Measurements from ENCODE around the gene RFPL3.
"Not testable (repeated sequence)": the region's sequence is repeated elsewhere in the genome, so short reads cannot be mapped to it uniquely, and the experiment has no call there.

Gene RFPL3

DNA sequence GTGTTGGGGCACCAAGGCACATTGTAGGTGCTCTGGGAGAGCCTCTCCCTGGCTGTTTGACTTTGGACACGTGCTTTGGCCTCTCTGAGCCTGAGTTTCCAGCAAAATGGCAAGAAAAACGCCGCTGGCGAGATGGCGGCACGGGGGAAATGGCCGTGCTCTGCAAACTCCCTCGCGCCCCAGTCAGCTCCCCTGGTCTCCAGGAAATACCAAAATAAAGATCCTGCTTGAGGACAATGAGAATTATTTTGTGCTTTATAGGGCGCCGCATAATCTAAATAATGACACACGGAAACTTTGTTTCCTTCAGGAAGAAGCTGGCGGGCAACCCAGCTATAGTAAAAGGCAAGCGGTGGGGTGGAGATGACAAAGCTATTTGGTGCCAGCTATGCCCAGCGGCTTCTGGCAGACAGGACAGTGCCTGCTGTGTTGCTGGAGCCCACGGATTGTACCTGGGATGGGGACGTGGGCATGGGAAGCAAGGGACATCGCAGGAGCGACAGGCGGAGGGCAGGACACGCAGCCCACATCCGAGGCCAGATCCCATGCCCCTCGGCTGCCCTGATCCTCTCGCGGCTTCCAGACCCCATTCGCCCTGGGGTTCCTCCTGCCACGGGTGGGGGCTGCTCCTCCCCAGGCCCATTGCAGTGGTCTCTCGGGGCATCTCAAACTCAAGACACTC lies 26.3 kb upstream of the RFPL3 start:
- no peak for DNase-seq (ENCODE audit: low read depth)

DNA sequence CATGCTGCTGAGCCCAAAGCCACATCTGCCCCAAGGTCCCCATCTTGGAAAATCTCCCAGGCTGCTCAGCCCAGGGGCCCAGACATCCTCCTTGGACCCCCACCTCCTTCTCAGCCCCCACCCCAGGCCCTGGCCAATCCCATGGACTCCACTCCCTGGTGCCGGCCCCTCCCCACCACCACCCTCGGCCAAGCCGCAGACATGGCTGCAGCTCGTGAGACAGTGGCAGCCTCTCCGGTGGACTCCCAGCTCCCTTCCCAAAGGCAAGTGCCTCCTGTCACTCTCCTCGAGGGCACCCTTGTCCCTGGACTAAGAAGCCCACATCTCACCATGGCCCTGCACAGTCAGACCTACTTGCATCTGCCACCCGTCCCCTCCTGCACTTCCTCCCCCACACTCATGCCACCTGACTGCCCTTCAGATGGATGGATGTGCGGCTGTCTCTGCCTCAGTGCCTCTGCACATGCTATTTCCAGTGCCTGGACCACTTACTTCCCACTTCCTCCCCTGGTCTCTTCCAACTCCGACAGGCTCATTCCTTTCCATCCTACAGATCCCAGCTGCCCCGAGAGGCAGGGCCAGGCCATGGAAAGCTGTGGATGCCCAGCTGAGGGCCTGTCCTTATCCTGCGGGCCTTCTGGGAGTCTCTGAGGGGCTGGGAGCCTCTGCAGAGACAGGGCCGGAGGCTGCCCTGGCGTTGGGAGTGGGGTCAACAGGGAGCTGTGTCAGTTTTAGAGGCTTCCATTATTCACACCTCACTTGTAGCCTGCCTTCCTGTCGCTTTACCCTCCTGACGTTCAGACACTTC lies 25.5 kb upstream of the RFPL3 start:
- no peak for DNase-seq (ENCODE audit: low read depth)

DNA sequence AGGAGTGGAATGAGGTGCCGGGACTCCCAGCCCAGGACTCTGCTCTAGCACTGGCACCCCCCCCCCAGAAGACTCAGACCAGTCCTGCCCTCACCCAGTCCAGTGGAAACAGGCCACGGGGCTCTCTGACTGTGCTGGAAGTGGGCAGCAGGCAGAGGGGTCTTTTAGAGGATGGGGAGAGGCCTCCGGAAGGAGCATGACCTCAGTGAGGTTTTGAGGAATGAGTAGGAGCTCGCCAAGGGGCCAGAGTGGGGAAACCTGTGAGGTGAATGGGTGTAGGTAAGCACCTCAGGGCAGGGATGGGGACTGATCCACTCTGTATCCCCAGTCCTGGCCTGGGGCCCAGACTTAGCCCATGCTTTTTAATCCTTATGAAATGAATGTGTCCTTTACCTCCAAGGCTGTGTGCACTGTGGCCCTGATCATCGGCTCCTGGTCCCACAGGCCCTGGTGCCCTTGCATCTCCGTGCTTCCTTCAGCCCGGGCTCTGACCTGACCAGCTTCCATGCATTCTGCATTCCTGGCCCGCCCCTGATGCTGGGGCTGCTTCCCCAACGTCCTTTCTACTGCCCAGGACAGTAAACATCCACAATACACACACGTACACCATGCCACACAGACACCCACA lies 24.4 kb upstream of the RFPL3 start:
- DNase-seq (ENCODE audit: low read depth): no peak

DNA sequence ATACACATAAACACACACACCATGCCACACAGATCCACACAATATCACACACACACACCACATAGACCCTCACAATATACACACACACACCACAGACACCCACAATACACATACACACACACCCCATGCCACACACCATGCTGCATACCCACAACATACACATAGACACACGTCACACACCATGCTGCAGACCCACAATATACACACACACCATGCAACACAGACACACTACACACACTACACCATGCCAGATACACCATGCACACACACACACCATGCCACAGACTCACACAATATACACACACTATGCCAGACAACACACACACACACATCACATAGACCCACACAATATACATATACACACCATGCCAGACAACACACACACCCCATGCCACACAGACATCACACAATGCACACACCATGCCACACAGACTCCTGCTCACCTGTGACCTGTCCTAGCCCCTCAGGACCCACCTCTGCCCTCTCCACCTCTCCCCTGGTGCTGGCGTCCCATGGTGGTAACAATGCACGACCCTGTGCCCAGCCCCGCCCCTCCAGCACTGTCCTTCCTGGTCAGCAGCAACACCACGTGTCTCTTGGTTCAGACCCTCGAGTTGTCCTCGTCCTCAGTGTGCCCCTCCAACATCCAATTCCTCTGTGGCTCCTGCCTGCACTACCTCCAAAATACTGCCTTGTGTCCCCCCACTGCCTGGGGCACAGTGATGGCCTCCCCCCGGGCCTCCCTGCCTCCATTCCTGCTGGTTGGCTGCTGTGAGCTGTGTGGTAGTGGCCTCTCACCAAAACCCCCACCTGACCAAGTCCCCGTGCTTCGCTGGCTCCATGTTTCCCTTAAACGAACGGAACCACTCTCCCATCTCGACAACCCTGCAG lies 23.7 kb upstream of the RFPL3 start:
- no peak for DNase-seq (ENCODE audit: low read depth)

DNA sequence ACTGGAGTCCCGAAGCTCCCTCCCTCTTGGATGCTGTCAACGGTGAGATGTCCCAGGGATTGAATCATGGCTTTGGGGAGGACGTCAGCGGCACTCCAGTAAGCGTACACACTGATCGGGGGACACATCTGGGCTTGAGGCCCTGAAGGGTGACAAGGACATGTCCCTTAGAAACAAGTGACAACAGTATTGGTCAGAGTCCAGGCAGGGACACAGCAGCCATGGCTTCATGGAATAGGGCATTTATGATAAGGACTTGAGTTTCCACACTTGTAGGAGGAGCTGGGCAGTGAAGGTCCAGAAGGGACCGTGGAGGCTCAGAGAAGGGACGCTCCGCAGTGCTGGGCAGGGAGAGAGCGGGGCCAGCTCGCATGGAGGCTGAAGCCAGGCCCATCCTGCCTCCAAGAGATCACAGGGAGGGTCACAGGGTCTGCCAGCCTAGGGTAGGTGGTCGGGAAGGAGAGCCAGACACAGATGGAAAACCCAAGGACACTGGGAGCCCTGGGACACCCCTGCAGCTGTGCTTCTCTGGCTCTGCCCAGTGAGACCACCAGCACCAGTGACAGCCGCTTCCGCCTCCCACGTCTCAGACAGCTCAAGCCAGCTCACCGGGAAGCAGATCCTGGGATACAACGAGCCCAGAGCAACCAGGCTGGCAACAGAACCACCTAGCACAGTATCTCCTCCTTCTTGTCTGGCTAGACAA lies 22.9 kb upstream of the RFPL3 start:
- DNase-seq (ENCODE audit: low read depth): no peak

DNA sequence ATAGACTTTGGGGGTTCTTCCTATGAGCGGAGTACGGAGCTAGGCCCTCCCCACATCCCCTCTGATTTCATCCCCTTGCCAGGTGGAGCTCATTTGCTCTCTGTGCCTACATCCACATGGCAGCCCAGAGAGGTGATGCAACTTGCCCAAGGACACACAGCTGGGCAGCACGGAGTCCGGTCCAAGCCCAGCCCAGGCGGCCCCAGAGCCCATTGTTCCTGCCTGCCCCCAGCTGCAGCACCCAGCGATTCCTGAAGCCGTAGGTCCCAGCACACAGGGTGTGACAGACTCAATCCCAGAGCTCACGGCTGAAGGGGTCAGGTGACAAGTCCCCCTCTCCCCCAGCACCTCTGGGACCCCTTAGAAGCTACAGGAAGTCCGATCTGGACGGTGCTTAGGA lies 22.2 kb upstream of the RFPL3 start:
- no peak for DNase-seq (ENCODE audit: low read depth)

DNA sequence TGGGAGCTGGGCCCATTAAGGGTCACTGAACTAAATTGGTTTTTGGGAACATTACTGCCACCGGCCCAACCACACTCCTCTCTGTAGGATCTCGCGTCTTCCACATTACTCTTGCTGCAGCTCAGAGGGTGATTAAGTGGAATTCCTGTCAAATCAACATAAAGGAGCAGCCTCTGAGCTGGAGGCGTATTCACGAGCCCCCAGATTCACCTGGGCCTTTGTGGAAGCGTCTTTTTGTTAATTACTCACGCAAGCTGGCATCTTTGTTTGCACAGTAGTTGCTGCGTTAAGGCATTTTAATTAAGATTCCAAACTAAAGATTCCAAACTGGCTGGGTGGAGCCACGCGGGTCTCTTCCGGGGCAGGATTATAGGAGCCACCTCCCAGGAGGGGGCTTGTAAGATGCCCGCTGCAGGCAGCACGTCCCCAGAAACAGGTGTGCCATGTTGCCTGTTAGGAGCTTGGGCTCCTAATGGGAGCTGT lies 21.5 kb upstream of the RFPL3 start:
- no peak for DNase-seq (ENCODE audit: low read depth)

DNA sequence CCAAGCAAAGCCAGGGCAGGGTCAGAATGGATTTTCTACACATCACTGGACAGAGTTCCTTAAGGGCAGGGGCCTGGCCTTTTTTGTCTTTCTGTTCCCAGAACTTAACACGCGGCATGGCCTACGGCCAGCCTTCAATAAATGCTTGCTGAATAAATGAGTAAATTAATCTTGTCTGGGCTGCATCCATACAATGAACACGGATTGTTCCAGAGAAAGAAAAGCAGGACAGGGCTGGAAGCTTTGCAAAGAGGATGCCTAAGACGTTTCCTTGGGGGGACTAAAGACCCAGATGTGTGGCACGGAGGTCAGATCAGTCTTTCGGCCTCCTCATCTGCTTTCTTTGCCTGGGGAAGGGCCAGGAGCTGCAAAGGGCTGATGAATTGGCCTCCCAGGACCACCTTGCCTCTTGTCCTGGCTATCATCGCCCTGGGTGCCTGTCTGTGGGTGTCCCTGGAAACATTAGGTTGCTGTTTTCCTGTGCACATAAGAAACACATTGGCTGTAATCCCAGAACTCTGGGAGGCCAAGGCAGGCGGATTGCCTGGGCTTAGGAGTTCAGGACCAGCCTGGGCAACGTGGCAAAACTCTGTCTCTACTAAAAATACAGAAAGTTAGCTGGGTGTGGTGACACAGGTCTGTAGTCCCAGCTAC lies 20.8 kb upstream of the RFPL3 start:
- no peak for DNase-seq (ENCODE audit: low read depth)

DNA sequence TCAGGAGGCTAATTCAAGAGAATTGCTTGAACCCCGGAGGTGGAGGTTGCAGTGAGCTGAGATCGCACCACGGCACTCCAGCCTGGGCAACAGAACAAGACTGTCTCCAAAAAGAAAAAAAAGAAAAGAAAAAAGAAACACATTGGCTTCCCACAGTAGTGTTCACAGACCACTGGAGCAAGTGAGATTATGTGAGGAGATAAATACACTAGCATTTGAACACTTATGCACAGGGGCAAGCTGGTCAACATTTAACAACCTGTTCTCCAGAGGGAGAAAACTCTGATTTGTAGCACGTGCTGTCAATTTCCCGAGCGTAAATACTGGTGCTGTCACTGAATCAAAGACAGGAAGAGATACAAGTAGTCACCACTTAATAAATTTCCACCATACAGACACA lies 20.2 kb upstream of the RFPL3 start:
- not testable (repeated sequence) for DNase-seq (ENCODE audit: low read depth)

DNA sequence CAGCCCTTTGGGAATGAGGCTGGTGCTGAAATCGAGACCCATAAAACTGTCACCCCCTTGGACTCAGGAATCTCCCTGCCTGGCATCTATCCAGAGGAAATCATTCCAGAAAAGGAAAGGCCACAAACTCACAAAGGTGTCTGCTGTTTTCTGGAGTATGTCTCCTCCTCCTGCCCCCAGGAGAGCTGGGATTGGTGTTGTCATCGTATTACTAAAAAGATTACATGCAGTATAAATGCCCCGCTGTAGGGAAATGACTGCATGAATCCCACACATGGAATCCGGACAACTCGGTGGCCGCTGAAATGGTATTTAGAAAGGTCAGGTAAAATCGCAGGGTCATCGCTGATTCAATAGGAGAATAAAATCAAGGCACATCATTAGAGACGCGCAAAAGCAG lies 18.9 kb upstream of the RFPL3 start:
- no peak for DNase-seq (ENCODE audit: low read depth)

DNA sequence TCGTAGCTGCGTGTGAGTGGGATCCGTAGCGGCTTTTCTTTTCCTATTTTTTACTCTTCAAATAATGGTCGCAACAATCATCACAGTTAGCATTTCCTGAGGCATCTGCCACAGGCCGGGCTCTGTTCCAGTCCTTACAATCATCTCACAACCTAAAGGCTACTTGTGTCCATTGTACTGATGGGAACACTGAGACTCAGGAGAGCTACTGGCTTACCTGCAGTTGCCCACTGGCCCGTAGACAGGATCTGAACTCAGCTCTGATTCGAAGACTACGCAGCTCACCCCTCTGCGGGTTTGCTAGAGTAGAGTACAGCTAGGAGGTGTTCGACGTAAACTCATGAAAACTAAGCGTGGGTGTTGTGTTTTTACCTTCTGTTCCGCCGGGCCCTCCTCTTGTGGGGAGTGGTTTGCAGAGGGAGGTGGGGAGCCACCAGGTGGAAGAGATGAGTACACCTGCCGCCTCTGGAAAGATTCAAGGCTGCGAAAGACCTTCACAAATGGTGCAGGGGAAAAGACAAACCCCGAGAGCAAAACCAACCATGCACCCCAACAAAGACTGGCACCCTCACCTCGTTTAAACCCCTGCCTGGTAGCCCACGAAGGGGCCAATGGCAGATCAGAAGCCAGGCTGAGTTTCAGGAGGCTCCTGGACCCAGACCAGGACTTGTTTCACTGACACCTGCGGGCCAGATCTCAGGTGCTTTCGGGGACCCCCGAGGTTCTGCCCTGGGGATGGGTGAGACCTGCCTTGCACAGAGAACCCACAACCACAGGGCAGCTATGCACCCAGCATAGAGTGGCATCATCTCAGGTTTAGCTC lies 18.3 kb upstream of the RFPL3 start:
- no peak for DNase-seq (ENCODE audit: low read depth)

DNA sequence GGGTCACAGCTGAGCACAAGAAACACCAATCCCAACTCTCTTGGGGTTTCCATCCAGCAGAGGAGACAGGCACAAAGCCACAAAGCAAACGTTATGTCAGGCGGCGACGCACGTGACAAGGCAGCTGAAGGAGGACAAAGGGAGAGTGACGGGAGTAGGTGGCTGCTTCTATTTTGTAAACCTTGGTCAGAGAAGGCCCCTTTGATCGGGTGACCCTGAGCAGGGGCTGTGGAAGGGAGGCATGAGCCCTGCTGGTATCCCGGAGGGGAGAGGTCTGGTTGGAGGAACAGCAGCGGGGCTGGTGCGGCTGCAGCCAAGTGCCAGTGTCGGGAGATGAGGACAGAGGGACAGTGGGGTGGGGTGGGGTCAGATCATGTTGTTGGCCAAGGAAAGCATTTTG lies 17.3 kb upstream of the RFPL3 start:
- no peak for DNase-seq (ENCODE audit: low read depth)

DNA sequence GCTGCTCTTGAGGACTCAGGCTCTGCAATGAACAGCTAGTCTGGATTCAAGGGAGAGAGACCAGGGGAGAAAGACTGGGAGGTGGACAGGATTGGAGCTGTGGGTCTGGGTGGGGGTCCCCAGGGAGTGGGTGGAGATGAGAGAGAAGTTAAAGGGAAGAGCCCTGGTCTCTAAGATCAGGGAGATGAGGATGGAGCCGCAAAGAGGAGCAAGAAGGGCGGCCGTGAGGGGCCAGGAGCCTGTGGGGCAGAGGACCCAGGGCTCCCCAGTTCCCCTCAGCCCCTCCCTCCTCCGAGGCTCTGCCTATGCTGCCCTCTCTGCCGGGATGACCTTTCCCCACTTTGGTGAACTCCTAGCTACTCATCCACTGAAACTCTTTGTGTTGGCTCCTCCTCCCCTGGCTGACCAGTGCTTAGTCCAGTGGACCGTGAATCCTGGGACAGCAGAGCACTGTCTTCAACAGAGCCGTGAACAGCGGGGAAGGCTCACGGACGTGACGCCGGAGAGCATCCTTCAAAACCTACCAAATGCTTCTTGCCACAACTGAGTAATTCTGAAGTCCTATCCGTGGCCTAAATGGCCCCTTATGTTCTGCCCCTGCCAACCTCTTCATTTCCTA lies 16.4 kb upstream of the RFPL3 start:
- no peak for DNase-seq (ENCODE audit: low read depth)

DNA sequence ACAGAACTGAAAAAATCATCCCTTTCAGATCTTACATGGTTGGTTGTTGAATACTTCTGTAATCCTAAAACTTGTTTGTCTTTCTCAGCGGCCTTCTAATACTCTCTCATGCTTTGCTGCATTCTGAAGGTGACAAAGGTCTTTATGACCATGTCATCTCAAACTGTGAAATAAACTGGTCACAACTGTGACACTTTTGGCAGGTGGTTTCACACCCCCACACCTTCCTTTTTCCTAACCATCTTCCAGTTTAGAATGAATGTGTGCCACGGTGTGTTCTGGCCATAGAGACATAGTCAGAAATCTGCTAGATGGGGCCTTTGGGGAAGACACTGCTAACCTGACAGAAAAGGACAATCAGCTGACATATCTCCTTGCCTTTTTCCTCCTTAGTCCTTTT lies 14.7 kb upstream of the RFPL3 start:
- no peak for DNase-seq (ENCODE audit: low read depth)

DNA sequence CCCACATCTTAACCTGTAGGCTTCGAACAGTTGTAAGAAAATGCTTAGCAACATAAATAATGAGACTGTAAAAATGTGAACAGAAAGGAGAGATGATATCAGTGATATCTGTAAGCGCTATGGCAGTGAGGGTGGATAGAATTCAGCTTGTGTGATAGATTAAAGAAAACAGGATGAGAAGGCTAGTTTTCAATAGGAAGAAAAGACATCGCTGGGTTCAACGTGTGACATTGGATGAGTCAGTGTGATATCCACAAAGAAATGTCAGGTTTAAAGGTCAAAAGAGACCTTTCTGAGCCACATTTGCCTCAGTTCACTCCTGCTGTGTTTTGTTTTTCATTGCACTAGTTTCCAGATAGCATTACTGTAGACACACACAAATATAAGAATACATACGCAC lies 13.7 kb upstream of the RFPL3 start:
- no peak for DNase-seq (ENCODE audit: low read depth)

DNA sequence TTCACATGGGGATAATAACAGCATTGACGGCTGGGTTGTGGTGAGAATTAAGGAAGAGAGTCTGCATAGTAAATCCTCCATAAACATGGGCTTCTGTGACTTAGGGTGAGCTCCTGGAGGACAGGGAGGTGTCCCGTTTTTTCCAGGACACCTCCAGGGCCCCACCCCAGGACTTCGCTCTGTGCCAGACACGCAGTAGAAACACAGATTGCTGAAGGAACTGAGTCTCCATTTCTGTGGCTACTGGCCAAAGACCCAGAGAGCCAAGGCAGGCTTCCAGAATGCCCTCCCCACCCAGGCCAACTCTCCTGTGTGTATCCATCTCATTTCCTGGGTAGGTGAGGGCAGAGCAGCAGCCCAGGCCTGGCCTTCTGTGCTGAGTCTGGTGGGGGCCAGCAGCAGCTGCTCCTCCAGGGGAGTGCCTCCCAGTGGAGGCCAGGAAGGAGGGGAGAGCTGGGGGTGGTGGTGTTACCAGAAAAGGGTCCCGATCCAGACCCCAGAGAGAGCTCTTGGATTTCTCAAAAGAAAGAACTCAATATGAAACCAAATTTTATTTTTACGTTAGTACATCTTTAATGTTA lies 9.5 kb upstream of the RFPL3 start:
- DNase-seq (ENCODE audit: low read depth): no peak

DNA sequence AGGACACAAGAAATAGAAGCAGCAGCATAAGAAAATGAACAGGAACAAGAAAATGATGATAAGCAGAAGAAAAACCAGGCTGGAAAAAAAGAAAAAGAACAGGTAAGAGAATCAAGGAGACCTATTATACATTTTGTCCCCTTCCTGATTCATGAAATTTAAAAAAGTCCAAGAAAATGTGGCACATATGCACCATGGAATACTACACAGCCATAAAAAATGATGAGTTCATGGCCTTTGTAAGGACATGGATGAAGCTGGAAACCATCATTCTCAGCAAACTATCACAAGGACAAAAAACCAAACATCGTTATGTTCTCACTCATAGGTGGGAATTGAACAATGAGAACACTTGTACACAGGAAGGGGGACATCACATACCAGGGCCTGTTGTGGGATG lies 5.8 kb upstream of the RFPL3 start:
- not testable (repeated sequence) for DNase-seq (ENCODE audit: low read depth)

DNA sequence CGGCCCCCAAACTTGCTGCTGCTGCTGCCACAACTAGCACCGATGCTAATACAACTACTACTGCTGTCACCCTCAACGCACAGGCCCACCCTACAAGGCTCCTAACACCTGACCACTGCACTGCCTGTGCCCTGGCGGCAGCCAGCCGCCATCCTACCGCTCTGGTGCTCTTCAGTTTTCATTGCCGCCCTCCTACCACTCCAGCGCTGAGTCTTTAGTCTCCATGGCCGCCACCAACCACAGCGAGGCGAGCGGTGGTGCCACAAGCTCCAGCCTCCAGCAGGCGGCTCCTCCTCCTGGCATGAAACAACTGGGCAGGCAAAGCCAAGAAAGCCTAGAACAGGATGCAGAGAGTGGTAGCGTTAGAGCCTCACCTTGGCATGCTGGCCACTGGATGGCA lies 5.0 kb upstream of the RFPL3 start:
- no peak for DNase-seq (ENCODE audit: low read depth)

DNA sequence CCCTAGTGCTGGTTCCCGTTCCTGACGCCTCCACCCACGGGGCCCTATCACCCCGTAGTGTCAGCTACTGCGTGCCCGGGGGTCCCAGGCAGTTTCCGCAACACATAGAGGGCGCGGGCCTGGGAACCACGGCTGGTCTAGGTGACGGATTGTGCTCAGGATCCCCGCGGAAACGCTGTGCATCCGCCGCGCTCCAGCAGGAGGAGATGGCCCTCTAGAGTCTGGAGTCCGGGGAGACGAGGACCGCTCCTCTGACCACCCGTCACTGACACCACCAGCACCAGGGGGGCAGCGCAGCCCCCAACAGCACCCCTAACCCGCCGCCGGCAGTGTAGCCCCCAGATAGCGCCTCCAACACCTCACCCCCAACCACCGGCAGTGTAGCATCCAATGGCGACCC lies 4.4 kb upstream of the RFPL3 start:
- DNase-seq (ENCODE audit: low read depth): no peak
